Kidney glomerular epithelial cell (primary cell): Measurements from ENCODE around the gene MAP2K2.
"Not testable (repeated sequence)": the region's sequence is repeated elsewhere in the genome, so short reads cannot be mapped to it uniquely, and the experiment has no call there.

ENCODE experiments used
- DNase-seq: peaks from one replicate; lab custom pipeline; 2025; lab: John Stamatoyannopoulos, UW

The MAP2K2 gene

DNA sequence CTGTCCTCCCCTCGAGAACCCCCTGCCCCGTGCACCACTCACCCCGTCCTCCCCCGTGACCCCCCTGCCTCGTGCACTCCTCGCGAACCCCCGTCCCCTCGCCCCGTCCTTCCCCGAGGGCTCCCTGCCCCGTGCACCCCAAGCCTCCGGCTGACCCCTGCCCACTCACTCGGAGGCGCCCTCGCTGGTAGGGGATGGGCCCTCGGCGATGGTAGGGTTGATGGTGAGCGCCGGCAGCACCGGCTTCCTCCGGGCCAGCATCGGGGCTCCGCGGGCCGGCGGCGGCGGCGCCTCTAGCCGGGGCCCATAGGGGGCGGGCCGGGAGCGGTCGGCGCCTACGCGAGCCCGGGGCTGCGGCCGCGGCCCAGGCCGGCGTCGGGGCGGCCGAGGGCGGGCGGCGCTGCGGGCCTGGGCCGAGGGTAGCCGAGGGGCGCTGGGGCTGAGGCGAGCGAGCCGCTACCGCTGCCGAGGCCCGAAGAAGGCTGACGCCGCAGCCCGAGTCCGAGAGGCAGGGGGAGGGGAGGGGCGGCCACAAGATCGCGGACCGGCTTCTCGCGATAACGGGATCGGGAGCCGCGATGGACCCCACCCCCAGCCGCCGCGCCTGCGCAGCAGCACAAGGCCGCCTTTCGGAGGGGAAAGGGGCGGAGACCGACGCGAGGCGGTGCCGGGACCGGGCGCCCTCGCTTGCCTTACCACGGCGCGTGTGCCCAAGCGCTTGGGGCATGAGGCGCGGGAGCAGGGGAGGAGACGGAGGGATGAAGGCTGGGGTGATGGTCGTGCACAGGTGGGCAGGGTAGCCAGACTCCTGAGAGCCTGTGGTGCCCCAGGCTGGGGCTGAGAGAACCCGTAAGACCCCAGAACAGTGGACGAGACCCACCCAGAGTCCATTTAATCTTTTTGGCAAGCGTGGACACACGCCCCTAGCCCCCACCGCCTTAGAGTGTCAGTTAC, at the start of gene MAP2K2:
TSS of gene MAP2K2 (minus strand) at position 508 of the 954 bp plus-strand sequence. CDS start at position 261, 247 bp downstream.
- DNase-seq, result peak; percentile 84

DNA sequence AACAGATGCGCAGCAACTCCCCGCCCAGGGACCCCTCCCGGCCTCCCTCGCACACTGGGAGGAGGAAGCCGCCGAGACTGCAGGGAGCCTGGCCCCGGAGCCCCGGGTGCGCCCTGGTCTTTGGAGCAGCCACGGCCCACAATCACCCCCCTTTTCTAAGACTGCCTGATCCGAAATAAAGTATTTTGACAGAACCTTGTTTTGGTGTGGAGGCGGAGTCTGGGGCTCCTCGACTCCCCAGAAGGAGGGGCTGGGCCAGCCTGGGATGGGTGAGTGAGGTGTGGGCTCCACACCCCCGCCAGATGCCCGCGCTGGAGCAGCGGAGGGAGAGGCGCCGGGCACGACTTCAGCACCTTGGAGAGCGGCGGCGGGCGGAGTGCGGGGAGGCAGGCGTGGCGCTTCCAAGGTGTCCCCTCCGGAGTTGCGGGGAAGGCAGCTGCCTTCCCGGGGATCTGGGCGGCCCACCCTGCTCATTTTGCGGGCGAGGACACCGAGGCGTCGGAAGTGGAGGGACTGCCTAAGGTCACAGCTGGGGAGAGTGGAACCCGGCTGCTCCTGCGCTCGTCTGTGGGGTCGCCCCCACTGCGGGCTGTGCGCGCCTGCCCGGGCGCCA, 49.0 kb upstream of the MAP2K2 start:
- DNase-seq, result no peak

GRCh38 chr19:4171676-4172075, 47.8 kb upstream of the MAP2K2 start:
- no peak for DNase-seq

GRCh38 chr19:4164262-4164661, 40.3 kb upstream of the MAP2K2 start:
- DNase-seq, result no peak

DNA sequence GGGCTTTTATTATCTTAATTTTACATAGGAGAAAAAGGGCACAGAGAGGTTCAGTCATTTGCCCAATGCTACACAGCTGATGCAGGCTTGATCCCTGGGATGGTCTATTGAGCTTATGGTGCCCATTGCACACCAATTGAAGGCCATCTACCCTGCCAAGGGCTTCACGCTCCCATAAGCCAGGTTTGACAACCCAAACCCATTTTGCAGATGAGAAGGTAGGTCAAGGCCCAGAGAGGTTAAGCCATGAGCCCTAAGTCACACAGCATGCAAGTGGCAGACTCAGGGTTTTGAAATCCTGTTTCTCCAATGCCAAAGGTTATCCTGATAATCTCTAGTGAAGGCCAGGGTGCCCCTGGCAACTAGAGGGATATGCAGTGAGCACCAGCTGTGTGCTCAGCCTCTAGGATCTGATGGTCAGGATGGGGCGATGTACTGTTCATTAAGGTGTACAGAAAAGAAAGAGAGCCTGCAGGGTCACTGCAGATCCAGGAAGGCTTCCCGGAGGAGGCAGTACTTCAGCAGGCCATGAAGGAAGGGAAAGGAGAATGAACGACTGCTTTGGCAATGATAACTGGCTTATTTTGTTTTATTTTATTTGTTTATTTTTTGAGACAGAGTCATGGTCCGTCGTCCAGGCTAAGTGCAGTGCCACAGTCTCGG, 37.6 kb upstream of the MAP2K2 start:
- DNase-seq, result no peak

DNA sequence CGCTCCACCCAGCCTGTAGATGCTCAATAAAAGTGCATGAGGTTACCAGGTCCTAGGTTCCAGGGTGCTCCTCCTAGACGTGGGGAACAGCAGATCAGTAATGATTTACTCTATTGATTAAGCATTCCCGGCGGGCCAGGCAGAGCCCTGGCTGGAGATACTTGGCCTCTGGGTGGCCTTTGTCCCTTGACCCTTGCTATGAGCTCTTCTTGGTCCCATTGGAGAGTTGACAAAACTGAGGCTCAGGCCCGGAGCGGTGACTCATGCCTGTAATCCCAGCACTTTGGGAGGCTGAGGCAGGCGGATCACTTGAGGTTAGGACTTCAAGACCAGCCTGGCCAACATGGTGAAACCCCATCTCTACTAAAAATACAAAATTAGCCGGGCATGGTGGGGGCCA, 34.0 kb upstream of the MAP2K2 start:
- not testable (repeated sequence) for DNase-seq

DNA sequence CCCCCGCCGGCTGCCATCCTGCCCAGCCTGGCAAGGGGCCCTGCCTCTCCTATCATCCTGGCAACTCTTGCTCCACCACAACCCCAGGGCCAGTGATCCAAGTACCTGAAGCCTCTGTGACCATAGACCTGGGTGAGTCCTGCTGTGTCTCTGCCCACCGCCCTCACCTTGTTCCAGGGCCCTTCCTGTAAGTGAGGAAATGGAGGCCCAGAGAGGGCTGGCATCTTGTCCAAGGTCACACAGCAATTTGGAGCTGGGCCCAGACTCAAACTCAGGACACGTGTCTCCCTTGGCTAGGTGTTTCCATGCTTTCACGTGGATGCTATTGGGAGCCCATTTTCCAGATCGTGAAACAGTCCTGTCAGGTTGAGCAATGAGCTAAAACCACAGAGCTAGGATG, 33.2 kb upstream of the MAP2K2 start:
- DNase-seq, result no peak

GRCh38 chr19:4154571-4155312, 30.8 kb upstream of the MAP2K2 start:
- DNase-seq, result no peak

GRCh38 chr19:4152241-4152998, 28.5 kb upstream of the MAP2K2 start:
- no peak for DNase-seq

GRCh38 chr19:4151623-4152022, 27.7 kb upstream of the MAP2K2 start:
- no peak for DNase-seq

DNA sequence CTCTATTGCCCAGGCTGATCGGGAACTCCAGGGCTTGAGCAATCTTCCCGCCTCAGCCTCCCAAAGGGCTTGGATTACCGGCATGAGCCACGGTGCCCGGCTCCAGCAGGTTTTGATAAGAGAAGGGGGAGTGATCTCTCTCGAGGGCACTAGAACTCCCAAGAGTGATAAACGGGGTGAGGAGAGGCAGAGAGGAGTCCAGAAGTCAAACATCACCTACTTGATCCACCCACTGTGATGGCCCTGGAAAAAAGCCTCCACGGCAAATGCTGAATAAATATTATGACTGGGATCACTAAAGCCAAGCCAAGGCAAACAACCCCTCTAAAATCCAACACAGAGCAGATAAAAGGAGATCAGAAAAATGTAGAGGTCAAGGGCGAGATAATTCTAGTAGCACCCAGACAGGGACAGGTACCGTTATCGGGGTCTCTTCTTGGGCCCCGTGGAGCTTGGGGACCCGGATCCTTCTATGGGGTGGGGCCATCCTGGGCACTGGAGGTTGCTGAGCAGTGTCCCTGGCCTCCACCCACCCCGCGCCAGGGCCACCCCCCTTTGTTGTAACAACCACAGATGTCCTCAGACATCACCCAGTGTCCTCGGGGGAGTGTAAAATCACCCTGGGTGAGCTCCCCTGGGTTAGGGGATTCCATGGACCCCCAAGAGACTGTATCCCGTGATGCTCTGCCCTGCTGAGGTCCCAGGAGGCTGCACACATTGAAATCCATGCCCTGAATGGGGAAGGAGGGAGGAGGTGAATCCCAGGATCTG, 25.8 kb upstream of the MAP2K2 start:
- no peak for DNase-seq

DNA sequence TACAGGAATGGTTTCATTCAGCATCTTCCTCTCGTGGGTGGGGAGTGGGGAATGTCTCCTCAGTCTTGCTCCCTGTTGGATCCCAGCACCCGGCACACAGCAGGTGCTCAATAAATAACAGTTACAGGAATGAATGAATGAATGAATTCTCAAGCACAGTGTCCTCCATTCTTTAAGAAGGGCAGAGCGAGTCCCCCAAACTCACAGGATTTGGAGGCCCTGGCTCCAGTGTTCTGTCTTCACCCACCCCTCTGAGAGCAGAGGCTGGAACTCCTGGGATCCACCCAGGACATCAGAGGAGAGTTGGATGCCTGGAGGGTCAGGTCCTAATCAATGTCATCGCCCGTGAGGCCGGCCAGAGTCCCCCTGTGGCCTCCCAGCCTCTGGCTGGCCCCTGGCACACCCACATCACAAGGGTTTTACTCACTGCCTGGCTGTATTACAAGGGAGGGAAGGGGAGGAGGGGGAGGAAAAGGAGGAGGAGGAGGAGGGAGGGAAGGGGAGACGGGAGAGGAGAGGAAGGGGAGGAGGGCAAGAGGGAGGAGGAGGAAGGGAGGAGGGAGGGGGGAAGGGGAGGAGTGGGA, 20.8 kb upstream of the MAP2K2 start:
- DNase-seq, result no peak

- not testable (repeated sequence) for DNase-seq
These were observed 19.0 kb upstream of the MAP2K2 start for GRCh38 chr19:4142916-4143315.

DNA sequence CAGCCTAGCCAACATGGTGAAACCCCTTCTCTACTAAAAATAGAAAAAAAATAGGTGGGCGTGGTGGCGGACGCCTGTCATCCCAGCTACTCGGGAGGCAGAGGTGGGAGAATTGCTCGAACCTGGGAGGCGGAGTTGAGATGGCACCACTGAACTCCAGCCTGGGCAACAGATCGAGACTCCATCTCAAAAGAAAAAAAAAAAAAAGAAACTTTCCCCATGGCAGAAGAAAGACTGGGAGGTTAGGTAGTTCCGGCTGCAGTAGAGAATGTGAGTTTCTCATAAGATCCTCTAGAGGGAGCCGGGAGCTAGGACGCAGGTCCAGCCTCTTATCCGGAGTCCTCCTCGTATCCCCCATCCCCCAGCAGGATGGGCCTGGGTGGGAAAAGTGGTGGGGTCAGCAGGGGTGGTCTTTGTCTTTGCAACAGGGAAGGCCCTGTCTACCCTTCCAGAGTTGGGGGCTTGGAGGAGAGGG, 16.4 kb upstream of the MAP2K2 start:
- peak; percentile 20 for DNase-seq

- peak; percentile 25 for DNase-seq
These were observed 15.8 kb upstream of the MAP2K2 start for GRCh38 chr19:4139614-4140236.

DNA sequence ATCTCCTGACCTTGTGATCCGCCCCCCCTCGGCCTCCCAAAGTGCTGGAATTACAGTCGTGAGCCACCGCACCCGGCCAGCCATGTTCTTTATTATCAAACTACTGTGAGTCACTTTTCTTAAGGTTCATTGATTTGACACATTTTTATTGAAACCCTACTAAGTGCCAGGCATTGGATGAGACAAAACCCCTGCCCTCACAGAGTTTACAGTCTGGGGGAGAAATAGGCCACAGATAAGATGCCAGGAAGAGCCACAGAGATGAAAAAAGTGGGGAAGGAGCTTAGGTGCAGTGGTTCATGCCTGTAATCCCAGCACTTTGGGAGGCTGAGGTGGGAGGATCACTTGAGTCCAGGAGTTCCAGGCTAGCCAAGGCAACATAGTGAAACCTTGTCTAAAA, 14.5 kb upstream of the MAP2K2 start:
- DNase-seq, result no peak

GRCh38 chr19:4136680-4137088, 12.8 kb upstream of the MAP2K2 start:
- no peak for DNase-seq

DNA sequence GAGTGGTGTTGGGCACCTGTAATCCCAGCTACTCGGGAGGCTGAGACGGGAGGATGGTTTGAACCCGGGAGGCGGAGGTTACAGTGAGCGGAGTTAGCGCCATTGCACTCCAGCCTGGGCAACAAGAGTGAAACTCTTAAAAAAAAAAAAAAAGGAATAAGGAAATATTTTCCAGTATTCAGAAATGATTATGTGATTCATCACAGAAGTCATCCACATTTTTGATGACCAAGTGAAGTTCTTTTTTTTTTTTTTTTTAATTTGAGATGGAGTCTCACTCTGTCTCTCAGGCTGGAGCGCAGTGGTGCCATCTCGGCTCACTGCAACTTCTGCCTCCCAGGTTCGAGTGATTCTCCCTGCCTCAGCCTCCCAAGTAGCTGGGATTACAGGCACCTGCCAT, 11.5 kb upstream of the MAP2K2 start:
- DNase-seq, result not testable (repeated sequence)

GRCh38 chr19:4134351-4134750, 10.4 kb upstream of the MAP2K2 start:
- no peak for DNase-seq
